ENCODE data around the gene CD74. TPM values are rescaled to one million over a fixed set of nuclear protein-coding genes. Genes with fewer than 3 reads are reported as not detected.

CD74 gene
- total RNA-seq, 1 donor from 2014 or later = 5,323 TPM

DNA sequence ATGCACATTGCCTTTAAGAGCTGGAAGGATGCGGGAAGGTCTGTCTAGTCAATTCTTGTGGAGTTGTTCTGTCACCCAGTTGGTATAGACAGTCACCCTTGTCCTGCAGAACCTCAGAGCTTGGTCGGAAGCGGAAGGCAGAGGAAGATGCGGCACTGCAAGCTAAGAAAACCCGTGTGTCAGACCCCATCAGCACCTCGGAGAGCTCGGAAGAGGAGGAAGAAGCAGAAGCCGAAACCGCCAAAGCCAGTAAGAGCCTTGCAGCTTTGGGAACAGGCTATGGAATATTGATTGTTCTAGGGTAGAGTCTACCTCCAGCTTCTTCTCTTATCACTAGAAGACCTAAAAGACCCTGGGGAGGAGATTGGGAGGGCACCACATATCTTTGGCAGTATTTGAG is 48.7 kb downstream of the CD74 start:
- Mint-ChIP-seq H3K4me1 (peaks cover 38% of the 10 kb centered on the region), H3K27me3 (no peaks in the 10 kb centered on the region), H3K36me3 (ENCODE audit: low read depth) (peaks cover 83% of the 10 kb centered on the region), H3K9me3 (no peaks in the 10 kb centered on the region), H3K27ac (no peak overlapping the region), H3K4me3 (no peak overlapping the region)
- intact Hi-C loops (cut with micrococcal nuclease) = no loop called here
- TF ChIP-seq CTCF (IDR thresholded peaks at IDR 0.05) = no peak
- ChIA-PET POLR2A (interaction anchor here (0.5 to 3.2 kb wide), 3 partner anchors 35 to 79 kb away, joined by 3 to 14 read pairs (median 3); no protein-coding TSS in a partner anchor), CTCF (no interaction called here)
- no peak for DNase-seq
- ATAC-seq (ENCODE audit: low read depth) = no peak

DNA sequence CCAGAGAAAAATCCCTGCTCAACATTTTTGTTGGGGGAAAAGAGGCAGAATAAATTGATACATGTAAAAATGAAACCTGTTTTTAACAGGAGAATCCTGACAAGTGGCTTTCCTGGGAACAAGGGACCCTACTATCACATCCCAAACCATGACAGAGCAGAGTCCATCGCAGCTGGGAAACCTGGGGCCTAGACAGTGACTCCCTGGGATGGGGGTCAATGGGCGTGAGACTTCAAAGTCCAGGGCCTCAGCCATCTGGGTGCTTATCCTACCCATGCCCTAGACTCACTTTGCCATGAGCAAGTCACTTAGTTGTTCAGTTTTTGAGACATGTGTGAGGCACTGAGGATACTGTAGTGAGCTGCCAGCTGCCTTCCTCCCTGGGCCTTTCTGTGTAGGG is 49.5 kb downstream of the CD74 start:
- Mint-ChIP-seq H3K36me3 (ENCODE audit: low read depth) (peaks cover 75% of the 10 kb centered on the region), H3K27me3 (no peaks in the 10 kb centered on the region), H3K4me3 (no peak overlapping the region), H3K4me1 (peaks cover 47% of the 10 kb centered on the region), H3K27ac (no peak overlapping the region), H3K9me3 (no peaks in the 10 kb centered on the region)
- DNase-seq (no peak), ATAC-seq (ENCODE audit: low read depth) (no peak)
- TF ChIP-seq CTCF (IDR thresholded peaks at IDR 0.05) = no peak
- ChIA-PET POLR2A (interaction anchor here (0.8 to 3.2 kb wide), 4 partner anchors 13 to 396 kb away, joined by 3 to 14 read pairs (median 3); partner anchors contain the start of gene DCTN4), CTCF (interaction anchor here (0.9 kb wide), 1 partner anchor 73 kb away, joined by 3 read pairs; no protein-coding TSS in a partner anchor)
- intact Hi-C loops (cut with micrococcal nuclease) = no loop called here

GRCh38 chr5:150361301-150361700 is 51.4 kb downstream of the CD74 start:
- ChIA-PET POLR2A (interaction anchor here (0.5 to 3.2 kb wide), 7 partner anchors 36 to 1390 kb away, joined by 3 to 14 read pairs (median 5); partner anchors contain the start of gene CD74), CTCF (interaction anchor here (1.0 to 1.5 kb wide), 2 partner anchors 10 to 36 kb away, joined by 3 to 4 read pairs; no protein-coding TSS in a partner anchor)
- Mint-ChIP-seq H3K27ac (peak overlapping the region; percentile 71), H3K36me3 (ENCODE audit: low read depth) (peaks cover 64% of the 10 kb centered on the region), H3K27me3 (no peaks in the 10 kb centered on the region), H3K4me1 (peaks cover 56% of the 10 kb centered on the region), H3K9me3 (no peaks in the 10 kb centered on the region), H3K4me3 (peak overlapping the region; percentile 22)
- DNase-seq (no peak), ATAC-seq (ENCODE audit: low read depth) (no peak)
- TF ChIP-seq CTCF (IDR thresholded peaks at IDR 0.05) = no peak
- intact Hi-C loops (cut with micrococcal nuclease) = no loop called here

DNA sequence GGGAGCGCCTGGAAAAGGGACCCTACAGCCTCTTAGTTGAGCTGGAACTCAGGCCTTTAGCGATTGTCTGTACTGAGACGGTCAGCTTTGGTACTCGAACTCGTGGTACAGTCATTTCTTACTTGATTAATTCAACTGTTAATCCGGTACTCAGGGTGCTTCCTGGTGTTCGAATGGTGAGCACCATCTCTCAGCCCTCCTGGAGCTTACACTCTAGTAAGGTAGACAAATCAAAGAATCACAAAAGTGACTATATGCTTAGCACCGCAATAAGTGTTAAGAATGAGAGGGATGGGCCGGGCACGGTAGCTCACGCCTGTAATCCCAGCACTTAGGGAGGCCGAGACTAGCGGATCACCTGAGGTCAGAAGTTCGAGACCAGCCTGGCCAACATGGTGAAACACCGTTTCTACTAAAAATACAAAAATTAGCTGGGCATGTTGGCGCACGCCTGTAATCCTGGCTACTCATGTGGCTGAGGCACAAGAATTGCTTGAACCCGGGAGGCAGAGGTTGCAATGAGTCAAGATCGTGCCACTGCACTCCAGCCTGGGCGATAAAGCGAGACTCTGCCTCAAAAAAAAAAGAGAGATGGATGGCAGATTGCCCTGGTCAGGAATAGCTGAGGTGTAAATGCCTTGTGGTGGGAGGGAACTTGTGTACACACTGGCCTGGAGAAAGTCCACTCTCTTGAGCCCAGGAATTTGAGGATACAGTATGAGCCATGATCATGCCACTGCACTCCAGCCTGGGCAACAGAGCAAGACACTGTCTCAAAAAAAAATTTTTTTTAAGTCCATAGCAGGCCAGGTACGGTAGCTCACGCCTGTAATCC is 54.2 kb downstream of the CD74 start:
- peak overlapping the region; percentile 89 for H3K4me3 Mint-ChIP-seq
- H3K9me3 Mint-ChIP-seq = no peaks in the 10 kb centered on the region
- H3K4me1 Mint-ChIP-seq = peaks cover 56% of the 10 kb centered on the region
- ChIA-PET POLR2A (interaction anchor here (0.7 to 2.4 kb wide), 6 partner anchors 15 to 91 kb away, joined by 3 to 11 read pairs (median 6); partner anchors contain the start of genes CD74 and RPS14), CTCF (no interaction called here)
- no peak for ATAC-seq (ENCODE audit: low read depth)
- TF ChIP-seq CTCF (IDR thresholded peaks at IDR 0.05) = no peak
- peak overlapping the region; percentile 82 for H3K27ac Mint-ChIP-seq
- intact Hi-C loops (cut with micrococcal nuclease) = loop anchor here (1.0 to 10.0 kb wide), 3 partner anchors 343 to 894 kb away; partner anchors contain the start of genes GM2A and RBM22
- no peaks in the 10 kb centered on the region for H3K27me3 Mint-ChIP-seq
- DNase-seq = no peak
- peaks cover 40% of the 10 kb centered on the region for H3K36me3 Mint-ChIP-seq (ENCODE audit: low read depth)
